HUES48 (cell line): ENCODE results near the gene SERINC3.

Source experiments
- H3K27ac ChIP-seq: one replicate; pipeline ENCODE4 v1.7.0; 2013; ENCODE audit warnings: low read depth, low read length, inconsistent platforms
- H3K27me3 ChIP-seq: 2 replicates; pipeline ENCODE4 v1.6.1; 2013; ENCODE audit warnings: mild to moderate bottlenecking, low read length; ENCODE audit not compliant: control insufficient read depth, insufficient read depth
- H3K36me3 ChIP-seq: 2 replicates; pipeline ENCODE4 v1.6.1; 2013; ENCODE audit warnings: low read length; ENCODE audit not compliant: control insufficient read depth, insufficient read depth
- H3K4me1 ChIP-seq: 2 replicates; pipeline ENCODE4 v1.6.1; 2013; ENCODE audit warnings: mild to moderate bottlenecking, low read length; ENCODE audit not compliant: control insufficient read depth, insufficient read depth
- H3K4me3 ChIP-seq: 2 replicates; pipeline ENCODE4 v1.5.1; 2013; ENCODE audit warnings: mild to moderate bottlenecking, low read depth, low read length
- H3K9ac ChIP-seq: 2 replicates; pipeline ENCODE4 v1.6.1; 2013; ENCODE audit warnings: mild to moderate bottlenecking, low read depth, low read length, moderate library complexity
- H3K9me3 ChIP-seq: 2 replicates; pipeline ENCODE4 v1.6.1; 2013; ENCODE audit warnings: low read length; ENCODE audit not compliant: control insufficient read depth, insufficient read depth

The SERINC3 gene

DNA sequence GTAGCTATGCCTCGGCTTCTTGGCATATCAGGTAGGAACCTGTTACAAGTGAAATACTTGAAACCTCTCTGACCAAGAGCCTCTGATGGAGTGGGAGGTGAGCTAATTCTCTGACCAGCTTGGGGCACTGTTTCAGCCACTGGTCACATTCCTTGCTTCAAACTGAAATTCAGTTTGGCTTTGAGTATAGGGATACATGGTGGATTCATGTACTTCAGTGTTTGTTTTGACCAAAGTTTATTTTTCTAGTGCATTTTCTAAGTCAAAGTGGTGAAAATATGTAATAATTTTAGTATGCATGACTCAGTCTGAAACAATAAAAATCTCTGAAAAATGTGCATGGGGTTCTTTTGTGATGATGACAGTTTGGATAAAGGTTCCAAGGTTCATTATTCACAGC, 27.6 kb downstream of the SERINC3 start:
- H3K27ac ChIP-seq = no peak overlapping the region
- no peaks in the 10 kb centered on the region for H3K4me1 ChIP-seq
- no peaks in the 10 kb centered on the region for H3K9me3 ChIP-seq
- H3K4me3 ChIP-seq = no peak overlapping the region
- no peaks in the 10 kb centered on the region for H3K27me3 ChIP-seq
- peaks cover 72% of the 10 kb centered on the region for H3K36me3 ChIP-seq
- H3K9ac ChIP-seq = no peak overlapping the region

DNA sequence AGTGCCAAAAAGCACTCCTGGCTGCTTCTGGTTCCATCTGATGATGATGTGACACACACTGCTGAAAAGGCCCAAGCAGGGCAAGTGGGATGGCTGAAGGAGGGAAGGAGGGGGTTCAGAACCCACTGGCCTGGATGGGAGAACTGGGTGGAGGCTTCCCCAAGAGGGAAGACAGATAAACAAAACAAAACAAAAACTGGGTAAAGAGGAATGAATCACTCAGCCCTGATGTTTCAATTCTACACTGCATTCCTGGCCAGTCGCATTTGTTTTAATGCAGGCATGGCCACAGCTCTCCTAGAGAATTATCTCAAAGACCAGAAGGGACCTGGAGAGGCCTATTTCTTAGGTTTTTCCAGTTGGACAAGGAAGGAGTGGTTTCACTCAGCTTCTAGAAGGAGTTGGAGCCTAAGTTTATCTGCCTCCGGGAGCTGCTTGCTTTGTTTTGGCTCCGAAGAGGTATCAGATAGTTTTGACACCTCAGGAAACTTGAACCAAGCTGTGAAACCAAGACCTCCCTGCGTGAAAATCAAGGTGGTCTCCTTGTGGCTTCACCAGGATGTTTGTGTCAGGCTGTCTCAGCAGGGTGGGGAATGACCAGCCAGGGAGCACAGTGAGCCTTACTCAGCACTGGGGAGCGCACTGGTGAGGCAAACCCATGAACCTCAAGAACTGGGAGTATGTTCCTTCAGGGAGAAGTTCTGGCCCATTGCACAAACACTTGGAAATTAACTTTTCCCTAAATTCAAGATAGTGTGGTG, 30.1 kb downstream of the SERINC3 start:
- no peaks in the 10 kb centered on the region for H3K4me1 ChIP-seq
- H3K27ac ChIP-seq = no peak overlapping the region
- peaks cover 72% of the 10 kb centered on the region for H3K36me3 ChIP-seq
- H3K27me3 ChIP-seq = no peaks in the 10 kb centered on the region
- H3K9me3 ChIP-seq = no peaks in the 10 kb centered on the region
- H3K9ac ChIP-seq = no peak overlapping the region
- H3K4me3 ChIP-seq = no peak overlapping the region

DNA sequence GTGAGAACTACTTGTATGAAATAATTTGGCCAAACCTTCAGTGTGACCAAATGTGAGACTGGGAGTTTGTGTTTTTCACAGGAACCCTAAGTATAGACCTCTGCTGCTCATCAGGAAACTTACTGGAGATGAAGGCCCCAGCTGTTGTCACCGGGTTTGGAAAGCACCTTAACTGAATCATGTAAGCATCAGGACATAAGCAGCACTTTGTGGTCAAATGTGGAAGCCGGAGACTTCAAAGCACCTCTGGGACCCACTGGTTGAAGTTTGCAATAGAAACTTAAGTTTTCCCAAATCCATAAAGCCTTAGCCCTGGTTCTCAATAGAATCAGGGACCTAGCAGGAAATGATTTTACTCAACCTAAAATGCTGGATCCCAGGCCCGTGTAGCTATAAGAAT, 31.9 kb downstream of the SERINC3 start:
- H3K9ac ChIP-seq = no peak overlapping the region
- H3K4me3 ChIP-seq = no peak overlapping the region
- no peak overlapping the region for H3K27ac ChIP-seq
- no peaks in the 10 kb centered on the region for H3K4me1 ChIP-seq
- H3K36me3 ChIP-seq = peaks cover 70% of the 10 kb centered on the region
- no peaks in the 10 kb centered on the region for H3K9me3 ChIP-seq
- H3K27me3 ChIP-seq = no peaks in the 10 kb centered on the region

DNA sequence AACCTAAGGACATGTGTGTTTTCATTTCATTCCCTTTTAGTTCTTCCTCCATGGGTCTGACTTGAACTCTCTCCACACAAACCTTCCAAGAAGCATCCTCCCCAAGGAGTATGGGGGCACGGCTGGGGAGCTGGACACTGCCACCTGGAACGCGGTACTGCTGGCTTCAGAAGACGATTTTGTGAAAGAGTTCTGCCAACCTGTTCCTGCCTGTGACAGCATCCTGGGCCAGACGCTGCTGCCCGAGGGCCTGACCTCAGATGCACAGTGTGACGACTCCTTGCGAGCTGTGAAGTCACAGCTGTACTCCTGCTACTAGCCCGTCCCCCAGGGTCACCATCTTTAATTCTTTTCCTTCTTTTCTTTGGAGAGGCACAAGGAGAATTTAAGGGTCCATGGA, 32.6 kb downstream of the SERINC3 start:
- Histone ChIP-seq H3K9me3 (no peaks in the 10 kb centered on the region), H3K27ac (no peak overlapping the region), H3K4me3 (no peak overlapping the region), H3K4me1 (no peaks in the 10 kb centered on the region), H3K27me3 (no peaks in the 10 kb centered on the region), H3K36me3 (peaks cover 67% of the 10 kb centered on the region), H3K9ac (no peak overlapping the region)

DNA sequence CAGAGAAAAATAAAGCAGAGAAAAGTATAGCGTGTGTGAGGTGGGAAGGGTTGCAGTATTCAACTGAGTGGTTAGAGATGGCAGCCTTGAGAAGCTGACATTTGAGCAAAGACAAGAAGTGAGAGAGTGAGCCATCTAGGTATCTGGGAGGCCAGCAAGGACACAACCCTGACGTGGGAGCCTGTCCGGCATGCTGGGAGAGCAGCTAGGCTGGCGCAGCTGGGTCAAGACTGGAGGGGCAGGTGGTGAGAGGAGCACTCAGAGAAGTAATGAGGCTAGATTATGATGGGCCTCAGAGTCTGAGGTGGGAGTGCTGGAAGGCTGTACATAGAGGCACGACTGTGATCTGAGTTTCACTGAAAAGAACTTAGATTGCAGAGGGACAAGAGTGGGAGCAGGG, 33.3 kb downstream of the SERINC3 start:
- Histone ChIP-seq H3K4me1 (no peaks in the 10 kb centered on the region), H3K9me3 (no peaks in the 10 kb centered on the region), H3K36me3 (peaks cover 70% of the 10 kb centered on the region), H3K27ac (no peak overlapping the region), H3K27me3 (no peaks in the 10 kb centered on the region), H3K4me3 (no peak overlapping the region), H3K9ac (no peak overlapping the region)

DNA sequence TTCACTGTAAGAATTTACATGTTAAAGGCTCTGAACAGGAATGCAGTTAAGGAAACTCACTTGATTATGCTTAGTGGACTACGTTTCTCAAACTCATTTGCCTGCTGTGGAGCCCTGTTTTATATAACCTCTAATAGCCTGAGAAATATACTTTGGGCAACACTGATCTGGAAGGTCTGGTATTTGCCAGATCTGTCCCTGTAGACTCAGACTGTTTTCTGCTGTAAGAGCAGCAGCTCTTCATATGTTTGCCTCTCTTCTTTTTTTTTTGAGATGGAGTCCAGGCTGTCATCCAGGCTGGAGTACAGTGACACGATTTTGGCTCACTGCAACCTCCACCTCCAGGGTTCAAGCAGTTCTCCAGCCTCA, 36.1 kb downstream of the SERINC3 start:
- H3K27ac ChIP-seq = no peak overlapping the region
- no peak overlapping the region for H3K9ac ChIP-seq
- H3K36me3 ChIP-seq = peaks cover 70% of the 10 kb centered on the region
- no peaks in the 10 kb centered on the region for H3K9me3 ChIP-seq
- H3K4me3 ChIP-seq = no peak overlapping the region
- no peaks in the 10 kb centered on the region for H3K4me1 ChIP-seq
- H3K27me3 ChIP-seq = no peaks in the 10 kb centered on the region

DNA sequence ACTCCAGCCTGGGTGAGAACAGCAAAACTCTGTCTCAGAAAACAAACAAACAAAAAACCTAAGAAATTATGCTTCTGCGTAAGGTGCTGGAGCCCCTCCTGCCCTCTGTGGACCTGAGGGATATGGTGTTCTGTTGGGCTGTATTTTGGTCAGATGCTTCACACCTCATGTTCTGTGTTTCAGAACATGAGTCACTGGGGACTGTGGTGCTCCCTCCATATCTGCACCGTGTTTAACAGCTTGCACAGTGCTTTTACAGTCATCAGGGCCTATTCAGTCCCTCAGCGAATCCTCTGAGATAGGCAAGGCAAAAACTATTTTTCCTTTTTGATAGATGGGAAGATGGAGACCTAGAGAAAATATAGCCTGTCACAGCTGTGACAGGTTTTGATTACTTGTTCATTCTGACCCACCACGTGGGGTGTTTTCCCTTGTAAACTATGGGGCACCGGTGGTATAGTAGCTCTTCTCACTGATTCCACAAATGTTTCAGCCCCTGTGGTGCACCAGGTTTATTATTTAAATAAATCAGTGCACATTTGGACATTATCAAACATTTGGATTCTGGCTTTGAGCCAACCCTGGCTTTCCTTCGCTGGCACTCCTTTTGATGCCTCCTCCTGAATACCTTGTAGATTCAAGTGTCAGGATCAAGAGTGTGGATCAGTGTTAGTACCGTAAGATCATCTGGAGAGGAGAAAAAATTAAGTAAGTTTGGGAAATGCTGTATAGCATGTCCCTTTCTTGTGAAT, 36.6 kb downstream of the SERINC3 start:
- Histone ChIP-seq H3K36me3 (peaks cover 70% of the 10 kb centered on the region), H3K4me3 (no peak overlapping the region), H3K27me3 (no peaks in the 10 kb centered on the region), H3K9ac (no peak overlapping the region), H3K9me3 (no peaks in the 10 kb centered on the region), H3K4me1 (no peaks in the 10 kb centered on the region), H3K27ac (no peak overlapping the region)

DNA sequence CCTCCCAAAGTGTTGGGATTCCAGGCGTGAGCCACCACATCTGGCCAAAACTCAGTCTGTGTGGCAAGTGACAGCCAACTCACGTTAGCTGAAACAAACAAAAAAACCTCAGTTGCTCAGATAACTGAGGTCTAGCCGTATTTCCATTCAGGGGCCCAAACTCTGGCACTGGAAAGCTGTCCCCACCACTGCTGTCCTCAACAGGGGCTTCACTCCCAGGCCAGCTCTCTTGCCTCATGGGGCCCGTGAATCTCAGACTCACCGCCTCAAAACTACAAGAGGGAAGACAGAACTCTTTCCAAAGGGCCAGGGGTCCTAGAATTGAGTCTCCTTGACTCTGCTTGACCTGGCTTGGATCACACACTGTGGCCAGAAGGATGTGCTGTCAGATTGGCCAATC, 38.8 kb downstream of the SERINC3 start:
- Histone ChIP-seq H3K27ac (no peak overlapping the region), H3K27me3 (no peaks in the 10 kb centered on the region), H3K36me3 (peaks cover 51% of the 10 kb centered on the region), H3K9me3 (no peaks in the 10 kb centered on the region), H3K4me3 (no peak overlapping the region), H3K9ac (no peak overlapping the region), H3K4me1 (no peaks in the 10 kb centered on the region)

DNA sequence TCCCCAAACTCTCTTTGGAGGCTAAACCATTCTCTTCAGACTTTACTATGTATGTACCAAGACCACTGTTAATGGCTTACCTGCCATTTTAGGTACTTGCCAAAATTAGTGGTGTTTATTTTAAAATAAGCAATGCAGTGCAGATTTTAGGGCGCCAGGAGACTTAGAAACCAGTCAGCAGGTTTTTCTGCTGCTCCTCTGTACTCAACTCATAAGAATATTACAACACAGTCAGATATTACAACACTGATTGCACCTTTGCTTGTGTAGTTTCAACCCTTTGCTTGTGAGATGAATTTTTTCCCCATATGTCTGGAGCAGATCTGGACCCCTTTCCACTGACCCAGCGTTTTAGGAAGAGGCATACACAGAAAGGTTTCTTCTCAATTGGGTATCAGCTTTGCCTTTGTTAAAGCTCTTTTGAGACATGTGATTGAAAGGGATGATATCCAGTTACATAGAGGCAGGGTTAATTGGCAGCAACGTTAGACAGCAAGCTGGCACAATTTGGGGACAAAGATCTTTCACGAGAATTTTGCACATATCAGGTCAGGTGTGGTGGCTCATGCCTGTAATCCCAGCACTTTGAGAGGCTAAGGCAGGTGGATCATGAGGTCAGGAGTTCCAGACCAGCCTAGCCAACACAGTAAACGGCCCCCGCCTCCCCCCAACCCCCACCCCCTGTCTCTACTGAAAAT, 40.0 kb downstream of the SERINC3 start:
- Histone ChIP-seq H3K36me3 (peaks cover 45% of the 10 kb centered on the region), H3K4me1 (0 out of 2 replicates have a peak, but pooled peaks cover under 1% of the 10 kb centered on the region), H3K27me3 (no peaks in the 10 kb centered on the region), H3K9me3 (no peaks in the 10 kb centered on the region), H3K27ac (no peak overlapping the region), H3K9ac (no peak overlapping the region), H3K4me3 (no peak overlapping the region)

DNA sequence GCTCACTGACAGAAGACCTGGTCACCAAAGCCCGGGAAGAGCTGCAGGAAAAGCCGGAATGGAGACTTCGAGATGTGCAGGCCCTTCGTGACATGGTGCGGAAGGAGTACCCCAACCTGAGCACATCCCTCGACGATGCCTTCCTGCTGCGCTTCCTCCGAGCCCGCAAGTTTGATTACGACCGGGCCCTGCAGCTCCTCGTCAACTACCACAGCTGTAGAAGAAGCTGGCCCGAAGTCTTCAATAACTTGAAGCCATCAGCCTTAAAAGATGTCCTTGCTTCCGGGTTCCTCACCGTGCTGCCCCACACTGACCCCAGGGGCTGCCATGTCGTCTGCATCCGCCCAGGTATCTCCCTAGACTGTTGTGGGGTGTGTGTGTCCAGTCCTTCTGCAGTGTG, 41.8 kb downstream of the SERINC3 start:
- Histone ChIP-seq H3K36me3 (peaks cover 35% of the 10 kb centered on the region), H3K9me3 (no peaks in the 10 kb centered on the region), H3K4me1 (peaks cover 10% of the 10 kb centered on the region; the same call in 1 of the 2 replicates), H3K27ac (no peak overlapping the region), H3K4me3 (no peak overlapping the region), H3K9ac (no peak overlapping the region), H3K27me3 (no peaks in the 10 kb centered on the region)

DNA sequence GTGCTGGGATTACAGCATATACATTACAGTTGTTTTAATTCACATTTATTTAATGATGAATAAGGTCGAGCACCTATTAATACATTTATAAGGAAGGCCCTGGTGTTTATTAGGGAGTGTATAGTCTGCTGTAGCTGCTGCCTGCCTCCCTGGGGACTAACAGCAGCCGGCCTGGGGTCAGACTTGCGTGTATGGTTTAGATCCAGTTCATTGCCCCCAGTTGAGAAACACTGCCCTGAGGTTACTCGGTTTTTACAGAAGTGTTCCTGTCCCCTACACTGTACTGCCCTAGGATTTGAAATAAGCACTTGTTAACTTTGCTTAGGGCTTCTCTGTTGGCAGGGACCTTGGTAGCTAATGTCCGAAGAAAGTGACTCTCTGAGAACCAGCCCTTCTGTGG, 42.2 kb downstream of the SERINC3 start:
- no peak overlapping the region for H3K9ac ChIP-seq
- H3K9me3 ChIP-seq = no peaks in the 10 kb centered on the region
- peaks cover 33% of the 10 kb centered on the region for H3K36me3 ChIP-seq
- H3K27me3 ChIP-seq = no peaks in the 10 kb centered on the region
- no peak overlapping the region for H3K4me3 ChIP-seq
- H3K27ac ChIP-seq = no peak overlapping the region
- peaks cover 10% of the 10 kb centered on the region; the same call in 1 of the 2 replicates for H3K4me1 ChIP-seq
